Testis (tissue), 3 donors: Measurements from ENCODE around the gene IQSEC3. TPM values are rescaled to one million over a fixed set of nuclear protein-coding genes. Genes with fewer than 3 reads are reported as not detected.

Source experiments
- DNase-seq: peaks from one replicate; pipeline ENCODE4 v3.0.0-alpha.2; 2019
- H3K27ac ChIP-seq, 2 donors: fragments of 200-600 bp; sonication (generic); one replicate each; pipeline ENCODE4 v1.5.1; 2019
- H3K27me3 ChIP-seq: fragments of 200-600 bp; sonication (generic); one replicate; pipeline ENCODE4 v1.5.1; 2019
- H3K36me3 ChIP-seq: fragments of 200-600 bp; sonication (generic); one replicate; pipeline ENCODE4 v1.5.1; 2017; ENCODE audit warnings: low read depth; ENCODE audit errors: missing control alignments
- H3K4me1 ChIP-seq: fragments of 200-600 bp; sonication (generic); one replicate; pipeline ENCODE4 v1.5.1; 2019
- H3K4me3 ChIP-seq, 2 donors: fragments of 200-600 bp; sonication (generic); one replicate each; pipeline ENCODE4 v1.5.1; 2017 to 2019
- H3K9me3 ChIP-seq: fragments of 200-600 bp; sonication (generic); one replicate; pipeline ENCODE4 v1.5.1; 2017
- POLR2A ChIP-seq: fragments of 450-650 bp; IDR thresholded peaks from one replicate; pipeline ENCODE4 v1.6.1; 2017; ENCODE audit warnings: antibody characterized with exemption, mild to moderate bottlenecking, moderate library complexity
- WGBS, 2 donors: methylation state at CpG; one replicate each; pipeline ENCODE4 v1.1.5; 2018; 5-methylcytosine and 5-hydroxymethylcytosine counted together
- intact Hi-C: fragments of 100-400 bp; cut with DNase I; formaldehyde crosslinking; loops from one replicate; pipeline ENCODE4 v1.15.1; 2023; ENCODE audit warnings: low total_unique reads
- polyA plus RNA-seq: library from polyadenylated mRNA; stranded (reverse); fragments of 350-450 nt; fragmentation: Illumina TruSeq; extraction: RNeasy Lipid Tissue Mini Kit (QIAGEN cat#74804); gene quantifications from one replicate; pipeline ENCODE4 v1.2.3, GENCODE V29; 2014; ENCODE audit warnings: low read depth, low replicate concordance; ENCODE audit not compliant: insufficient read depth
- total RNA-seq, 2 donors: library from RNA; depleted of rRNA; stranded (reverse); fragments of >200 nt; gene quantifications; one replicate each; pipeline ENCODE4 v1.2.3, GENCODE V29; 2016
- TF ChIP-seq, protein P1 (sequence below), 3 experiments: fragments of 450-650 bp in 2 of 3; fragments of 200-600 bp in 1 of 3; sonication (generic) in 1 of 3; IDR thresholded peaks; one replicate each; pipeline ENCODE4 v1.5.1; 2016 to 2019; ENCODE audit warnings: antibody characterized with exemption in 3 of 3, mild to moderate bottlenecking in 2 of 3, moderate library complexity in 1 of 3

The IQSEC3 gene
- total and polyA plus RNA-seq, 3 donors from 2014 or later, result 3.9 to 12.2 (median 4.5) TPM

- 93 to 96% methylated on average over 3 to 12 of the region's 12 CpGs for WGBS, 2 donors
- Histone ChIP-seq H3K27ac (no peak overlapping the region), H3K9me3 (no peaks in the 10 kb centered on the region), H3K27me3 (no peaks in the 10 kb centered on the region), H3K36me3 (no peaks in the 10 kb centered on the region), H3K4me1 (no peaks in the 10 kb centered on the region), H3K4me3 (no peak overlapping the region)
- intact Hi-C loops, result no loop called here
- DNase-seq, result no peak
- TF ChIP-seq POLR2A, result no peak
- TF ChIP-seq, protein P1, sequence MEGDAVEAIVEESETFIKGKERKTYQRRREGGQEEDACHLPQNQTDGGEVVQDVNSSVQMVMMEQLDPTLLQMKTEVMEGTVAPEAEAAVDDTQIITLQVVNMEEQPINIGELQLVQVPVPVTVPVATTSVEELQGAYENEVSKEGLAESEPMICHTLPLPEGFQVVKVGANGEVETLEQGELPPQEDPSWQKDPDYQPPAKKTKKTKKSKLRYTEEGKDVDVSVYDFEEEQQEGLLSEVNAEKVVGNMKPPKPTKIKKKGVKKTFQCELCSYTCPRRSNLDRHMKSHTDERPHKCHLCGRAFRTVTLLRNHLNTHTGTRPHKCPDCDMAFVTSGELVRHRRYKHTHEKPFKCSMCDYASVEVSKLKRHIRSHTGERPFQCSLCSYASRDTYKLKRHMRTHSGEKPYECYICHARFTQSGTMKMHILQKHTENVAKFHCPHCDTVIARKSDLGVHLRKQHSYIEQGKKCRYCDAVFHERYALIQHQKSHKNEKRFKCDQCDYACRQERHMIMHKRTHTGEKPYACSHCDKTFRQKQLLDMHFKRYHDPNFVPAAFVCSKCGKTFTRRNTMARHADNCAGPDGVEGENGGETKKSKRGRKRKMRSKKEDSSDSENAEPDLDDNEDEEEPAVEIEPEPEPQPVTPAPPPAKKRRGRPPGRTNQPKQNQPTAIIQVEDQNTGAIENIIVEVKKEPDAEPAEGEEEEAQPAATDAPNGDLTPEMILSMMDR (IDR thresholded peaks at IDR 0.05), result no peak
Measured at GRCh38 chr12:157644-158043, 91.1 kb downstream of the IQSEC3 start.

DNA sequence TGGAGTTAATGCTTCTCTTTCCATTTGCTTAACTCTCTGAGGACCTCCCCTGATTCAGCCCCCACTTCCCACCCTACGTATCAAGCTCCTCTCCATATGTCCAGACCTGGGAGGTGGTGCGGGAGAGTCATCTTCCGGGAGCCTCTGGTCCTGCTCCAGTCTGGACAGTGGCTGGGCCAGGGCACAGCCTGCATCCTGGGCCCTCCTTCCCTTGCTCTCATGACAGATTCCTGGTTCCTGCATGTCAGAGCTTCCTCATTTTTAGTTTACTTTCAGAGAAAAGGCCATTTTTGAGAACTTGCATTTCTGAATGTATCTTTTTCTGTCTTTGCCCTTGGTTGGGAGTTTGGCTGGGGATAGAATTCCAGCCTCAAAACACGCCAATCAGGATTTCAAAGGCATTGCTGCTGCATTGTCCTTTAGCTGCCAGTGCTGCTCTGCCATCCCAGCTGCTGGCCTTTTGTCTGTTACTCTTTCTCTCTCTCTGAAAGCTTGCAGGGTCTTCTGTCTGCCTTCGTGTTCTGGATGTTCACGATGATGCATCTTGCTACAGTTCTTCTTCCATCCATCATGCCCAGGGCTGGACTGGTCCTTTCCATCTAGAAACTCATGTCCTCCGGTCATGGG is 92.7 kb downstream of the IQSEC3 start:
- Histone ChIP-seq H3K9me3 (no peaks in the 10 kb centered on the region), H3K27ac (no peak overlapping the region), H3K4me3 (no peak overlapping the region), H3K27me3 (no peaks in the 10 kb centered on the region), H3K4me1 (no peaks in the 10 kb centered on the region), H3K36me3 (no peaks in the 10 kb centered on the region)
- no peak for TF ChIP-seq POLR2A
- TF ChIP-seq, protein P1 (IDR thresholded peaks at IDR 0.05), result no peak
- DNase-seq, result no peak
- intact Hi-C loops, result no loop called here
- 72 to 79% methylated on average over 7 of the region's 7 CpGs for WGBS, 2 donors

DNA sequence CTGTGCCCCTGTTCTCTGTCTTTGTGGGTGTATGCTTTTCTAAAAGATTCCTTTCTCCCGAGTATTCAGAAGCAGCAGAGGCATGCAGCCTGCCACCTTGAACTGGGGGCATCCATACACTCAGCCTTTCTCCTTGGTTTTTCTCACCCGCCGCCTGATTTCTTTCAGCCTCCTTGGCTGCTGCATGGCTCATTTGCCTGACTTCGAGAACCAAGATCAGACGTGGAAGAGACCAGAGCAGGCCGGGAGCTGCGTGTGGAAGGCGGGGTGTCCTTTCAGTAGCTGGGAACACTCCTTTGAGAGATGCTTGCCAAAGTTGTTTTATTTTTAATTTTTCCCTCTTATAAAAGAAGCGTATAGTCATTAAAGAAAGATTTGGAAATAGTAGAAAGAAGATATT is 94.3 kb downstream of the IQSEC3 start:
- TF ChIP-seq POLR2A, result no peak
- TF ChIP-seq, protein P1 (IDR thresholded peaks at IDR 0.05), result no peak
- Histone ChIP-seq H3K36me3 (no peaks in the 10 kb centered on the region), H3K4me3 (no peak overlapping the region), H3K4me1 (no peaks in the 10 kb centered on the region), H3K27me3 (no peaks in the 10 kb centered on the region), H3K27ac (no peak overlapping the region), H3K9me3 (no peaks in the 10 kb centered on the region)
- no peak for DNase-seq
- intact Hi-C loops, result no loop called here
- 69 to 81% methylated on average over 9 of the region's 9 CpGs for whole genome bisulfite sequencing, 2 donors

- DNase-seq, result no peak
- intact Hi-C loops, result no loop called here
- Histone ChIP-seq H3K27ac (no peak overlapping the region), H3K4me3 (no peak overlapping the region), H3K4me1 (no peaks in the 10 kb centered on the region), H3K27me3 (no peaks in the 10 kb centered on the region), H3K9me3 (no peaks in the 10 kb centered on the region), H3K36me3 (no peaks in the 10 kb centered on the region)
- no peak for TF ChIP-seq POLR2A
- TF ChIP-seq, protein P1 (IDR thresholded peaks at IDR 0.05), result no peak
- WGBS, 2 donors, result 94 to 95% methylated on average over 8 of the region's 8 CpGs
Measured at GRCh38 chr12:161823-162222, 95.3 kb downstream of the IQSEC3 start.
